GM18519 (cell line): ENCODE data around the gene GTF2IRD1.
"Not testable (repeated sequence)": the region's sequence is repeated elsewhere in the genome, so short reads cannot be mapped to it uniquely, and the experiment has no call there.

Experiments used
- ATAC-seq: cut with Tn5 transposase; IDR thresholded peaks from one replicate; pipeline ENCODE4 v1.9.1; 2021; ENCODE audit warnings: mild to moderate bottlenecking, moderate library complexity; ENCODE audit not compliant: unreplicated experiment, low FRiP score

The GTF2IRD1 gene

GRCh38 chr7:74544706-74545469 lies 91.2 kb downstream of the GTF2IRD1 start:
- no peak for ATAC-seq

GRCh38 chr7:74545921-74546320 lies 92.2 kb downstream of the GTF2IRD1 start:
- no peak for ATAC-seq

- not testable (repeated sequence) for ATAC-seq
Observed at GRCh38 chr7:74553596-74554012, 99.9 kb downstream of the GTF2IRD1 start.

- ATAC-seq: no peak
Observed at GRCh38 chr7:74554178-74554577, 100.5 kb downstream of the GTF2IRD1 start.

DNA sequence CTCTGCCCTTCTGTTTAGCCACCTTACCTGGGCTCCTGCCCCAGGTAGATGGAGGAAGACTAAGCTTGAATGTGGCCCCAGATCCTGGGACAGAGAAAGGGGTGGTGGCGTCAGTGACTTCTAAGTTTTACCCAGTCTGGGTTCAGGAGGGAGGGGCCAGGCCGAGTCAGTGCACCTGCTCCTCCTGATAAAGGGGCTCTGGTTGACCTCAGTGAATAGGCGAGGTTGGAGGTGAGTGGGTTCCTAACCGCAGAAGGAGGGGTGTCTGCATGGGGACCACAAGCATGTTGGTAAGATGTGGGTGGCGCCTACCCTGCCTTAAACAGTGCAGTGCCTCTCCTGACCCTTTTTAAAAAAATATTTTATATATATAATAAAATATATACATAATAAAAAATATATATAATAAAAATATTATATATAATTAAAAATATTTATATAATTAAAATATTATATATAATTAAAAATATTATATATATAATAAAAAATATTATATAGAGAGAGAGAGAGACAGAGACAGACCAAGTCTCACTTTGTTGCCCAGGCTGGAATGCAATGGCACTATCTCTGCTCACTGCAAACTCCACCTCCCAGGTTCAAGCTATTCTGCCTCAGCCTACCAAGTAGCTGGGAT lies 106.5 kb downstream of the GTF2IRD1 start:
- no peak for ATAC-seq

- no peak for ATAC-seq
Observed at GRCh38 chr7:74561898-74562613, 108.3 kb downstream of the GTF2IRD1 start.

DNA sequence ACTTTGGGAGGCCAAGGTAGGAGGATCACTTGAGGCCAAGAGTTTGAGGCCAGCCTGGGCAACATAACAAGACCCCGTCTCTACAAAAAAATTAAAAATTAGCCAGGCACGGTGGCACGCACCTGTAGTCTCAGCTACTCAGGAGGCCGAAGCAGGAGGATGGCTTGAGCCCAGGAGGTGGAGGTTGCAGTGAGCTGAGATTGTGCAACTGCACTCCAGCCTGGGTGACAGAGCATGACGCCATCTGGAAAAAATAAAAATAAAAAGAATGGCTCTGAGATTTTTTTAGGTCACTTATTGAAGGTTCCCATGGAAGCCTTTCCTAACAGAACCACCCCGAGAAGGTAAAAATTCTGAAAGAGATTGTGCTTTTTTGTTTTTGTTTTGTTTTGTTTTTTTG lies 109.9 kb downstream of the GTF2IRD1 start:
- not testable (repeated sequence) for ATAC-seq

GRCh38 chr7:74567318-74567668 lies 113.6 kb downstream of the GTF2IRD1 start:
- no peak for ATAC-seq

- ATAC-seq: no peak
Observed at GRCh38 chr7:74568658-74569057, 115.0 kb downstream of the GTF2IRD1 start.

DNA sequence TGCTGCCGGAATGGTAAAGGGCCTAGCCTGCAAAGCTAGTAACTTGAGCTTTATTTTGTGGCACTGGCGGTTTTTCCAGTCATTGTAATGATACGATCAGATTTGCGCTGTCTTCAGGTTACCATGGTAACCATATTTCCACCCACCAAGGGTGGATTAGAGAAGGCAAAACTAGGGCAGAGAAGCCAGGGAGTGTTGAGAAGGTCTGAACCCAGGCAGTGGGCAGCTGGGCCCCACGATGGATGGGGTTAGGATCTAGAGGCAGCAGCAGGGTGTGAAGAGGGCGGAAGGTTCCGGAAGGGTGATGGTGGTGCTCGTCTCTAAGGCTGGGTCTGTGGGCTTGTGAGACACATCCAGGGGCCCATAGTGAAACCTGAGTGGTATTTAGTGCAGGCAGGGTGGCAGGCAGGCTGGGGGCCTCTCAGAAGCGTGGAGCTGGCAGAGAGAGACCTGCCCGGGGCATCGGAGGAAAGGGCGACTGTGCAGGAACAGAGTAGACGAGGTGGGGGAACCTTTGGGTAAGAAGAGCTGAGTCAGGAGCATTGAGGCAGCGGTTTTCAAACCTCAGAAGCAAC lies 115.9 kb downstream of the GTF2IRD1 start:
- no peak for ATAC-seq

DNA sequence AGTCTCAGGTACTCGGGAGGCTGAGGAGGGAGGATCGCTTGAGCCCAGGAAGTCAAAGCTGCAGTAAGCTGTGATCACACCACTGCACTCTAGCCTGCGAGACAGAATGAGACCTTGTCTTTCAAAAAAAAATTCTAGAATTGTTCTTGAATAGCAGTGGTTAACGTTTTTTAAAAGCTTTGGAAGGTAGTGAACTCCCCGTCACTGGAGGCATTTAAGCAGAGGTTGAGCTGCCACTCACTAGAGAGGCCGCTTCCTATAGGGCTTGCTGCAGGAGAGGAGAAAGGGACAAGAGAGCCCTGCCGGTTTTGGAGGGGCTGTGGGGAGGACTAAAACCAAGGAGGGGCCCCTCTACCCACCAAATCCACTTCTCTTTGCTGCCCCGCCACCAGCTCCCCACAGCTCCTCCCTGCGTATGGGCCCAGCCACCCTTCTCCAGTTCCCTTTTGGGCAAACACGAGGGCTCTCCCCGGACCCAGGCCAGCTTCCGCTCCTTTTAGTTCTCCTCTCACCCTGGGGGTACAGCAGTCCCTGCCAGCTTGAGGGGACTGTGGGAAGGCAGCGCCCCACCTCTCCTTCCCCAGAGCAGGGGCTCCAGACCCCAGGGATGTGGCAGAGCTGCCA lies 116.9 kb downstream of the GTF2IRD1 start:
- ATAC-seq: no peak

- no peak for ATAC-seq
Observed at GRCh38 chr7:74572301-74572979, 118.7 kb downstream of the GTF2IRD1 start.

DNA sequence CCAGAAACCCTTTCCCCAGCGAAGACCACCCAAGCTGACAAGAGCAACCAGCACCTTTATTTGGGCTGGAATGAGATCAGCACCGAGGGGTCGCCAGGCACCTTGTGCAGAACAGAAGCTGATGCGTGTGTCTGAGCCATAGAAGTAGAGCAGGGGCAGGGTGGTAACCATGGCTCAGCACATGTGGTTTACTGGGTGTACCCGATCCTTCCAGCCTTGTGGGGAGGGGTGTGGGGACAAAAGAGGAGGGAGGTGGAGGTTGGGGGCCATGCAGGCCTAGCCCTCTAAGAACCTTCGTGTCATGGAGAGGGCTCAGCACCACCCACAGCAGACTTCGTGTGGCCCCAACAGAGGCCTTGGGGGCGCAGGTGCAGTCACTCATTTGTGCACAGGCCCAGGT lies 119.8 kb downstream of the GTF2IRD1 start:
- no peak for ATAC-seq

DNA sequence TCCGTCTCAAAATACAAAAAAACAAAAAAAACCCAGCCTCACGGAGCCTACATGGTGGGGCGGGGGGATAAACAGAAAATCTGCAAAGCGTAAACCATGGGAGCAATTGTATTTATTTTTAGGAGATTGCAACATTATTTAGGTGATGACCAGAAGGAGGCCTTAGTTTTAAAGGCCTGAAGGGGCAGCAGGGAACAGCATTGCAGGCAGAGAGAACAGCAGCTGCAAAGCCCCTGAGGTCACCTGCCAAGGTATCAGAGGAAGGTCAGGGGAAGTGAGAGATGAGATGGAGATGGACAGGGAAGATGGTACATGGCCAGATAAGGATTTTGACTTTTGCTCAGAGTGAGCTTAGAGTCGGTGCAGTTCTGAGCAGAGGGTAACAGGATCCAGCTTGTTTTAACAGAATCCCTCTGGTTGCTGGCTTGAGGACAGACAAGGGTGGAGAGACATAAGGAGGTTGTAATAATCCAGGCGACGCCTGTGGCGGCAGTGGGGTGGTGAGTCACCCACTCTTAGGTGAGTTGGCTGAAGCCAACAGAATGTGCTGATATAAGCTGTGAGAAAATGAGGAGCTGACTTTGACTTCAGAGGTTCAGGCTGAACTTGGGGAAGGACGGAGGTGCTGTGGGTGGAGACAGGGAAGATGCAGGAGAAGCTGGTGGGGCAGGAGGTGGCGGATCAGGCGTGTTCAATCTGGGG lies 121.5 kb downstream of the GTF2IRD1 start:
- ATAC-seq: no peak

DNA sequence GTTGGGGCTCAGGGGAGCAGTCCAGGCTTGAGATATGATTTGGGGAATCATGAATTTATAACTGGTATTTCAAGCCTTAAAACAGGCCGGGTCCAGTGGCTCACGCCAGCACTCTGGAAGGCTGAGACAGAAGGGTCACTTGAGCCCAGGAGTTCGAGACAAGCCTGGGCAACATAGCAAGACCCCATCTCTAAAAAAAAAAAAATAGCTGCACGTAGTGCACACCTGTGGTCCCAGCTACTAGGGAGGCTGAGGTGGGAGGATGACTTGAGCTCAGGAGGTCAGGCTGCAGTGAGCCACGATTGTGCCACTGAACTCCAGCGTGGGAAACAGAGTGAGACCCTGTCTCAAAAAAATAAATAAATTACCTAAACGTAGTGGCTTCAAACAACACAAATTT lies 122.1 kb downstream of the GTF2IRD1 start:
- ATAC-seq: no peak

DNA sequence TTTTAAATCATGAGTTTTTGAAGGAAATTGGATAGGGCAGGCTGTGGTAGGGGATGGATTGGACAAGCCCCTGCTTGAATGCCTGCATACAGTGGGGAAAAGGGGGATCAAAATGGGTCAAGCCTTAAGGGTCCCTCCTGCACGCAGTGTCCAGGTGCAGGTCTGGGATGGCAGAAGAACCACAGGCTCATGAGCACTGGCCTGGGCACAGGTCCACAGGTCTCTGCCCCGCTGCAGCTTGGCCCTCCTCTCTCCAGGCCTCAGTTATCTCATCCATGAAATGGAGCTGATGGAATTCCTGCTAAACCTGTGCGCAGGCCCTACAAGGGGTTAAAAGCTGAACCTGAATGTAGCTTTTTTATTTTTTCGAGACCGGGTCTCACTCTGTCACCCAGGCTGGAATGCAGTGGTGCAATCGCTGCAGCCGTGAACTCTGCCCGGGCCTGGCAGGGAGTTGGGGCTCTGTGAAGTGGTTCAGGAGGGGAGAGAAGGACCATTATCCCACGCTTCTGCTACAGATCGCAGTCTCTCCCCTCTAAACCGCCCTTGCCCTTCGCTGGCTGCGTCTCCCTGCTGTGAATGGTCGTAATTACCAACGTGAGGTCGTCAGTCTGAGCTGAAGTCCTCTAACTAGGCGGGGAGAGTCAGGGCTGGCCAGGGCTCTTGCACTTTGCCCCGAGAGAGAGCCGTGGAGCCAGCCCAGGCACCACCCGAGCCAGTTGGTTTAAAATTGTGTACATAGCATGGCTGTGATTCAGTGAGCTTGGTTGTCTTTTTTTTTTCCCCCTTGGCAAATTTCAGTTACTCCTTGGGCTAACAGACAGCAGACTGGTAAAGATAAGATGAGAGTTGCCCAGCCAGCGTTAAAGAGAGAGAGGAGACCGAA lies 126.3 kb downstream of the GTF2IRD1 start:
- ATAC-seq: no peak

DNA sequence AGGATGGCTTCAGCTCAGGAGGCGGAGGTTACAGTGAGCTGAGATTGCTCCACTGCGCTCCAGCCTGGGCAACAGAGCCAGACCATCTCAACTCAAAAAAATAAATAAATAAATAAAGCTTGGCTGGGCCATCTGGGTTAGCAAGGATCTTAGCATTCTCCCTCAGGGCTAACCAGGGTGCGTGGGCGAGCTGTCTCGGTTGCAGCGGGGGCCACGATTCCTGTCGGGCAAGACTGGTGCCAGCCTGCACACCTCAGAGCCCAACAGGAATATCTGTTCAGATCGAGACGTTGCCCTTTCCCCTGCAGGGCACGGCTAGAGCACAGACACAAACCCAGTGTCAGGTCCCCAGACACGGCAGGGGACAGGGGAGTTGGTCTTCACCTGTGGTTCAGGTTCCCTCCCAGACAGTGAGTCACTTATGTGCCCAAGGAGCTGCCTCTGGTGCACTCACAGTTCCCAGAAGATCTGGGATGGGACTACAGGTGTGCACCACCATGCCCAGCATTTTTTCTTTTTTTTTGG lies 128.3 kb downstream of the GTF2IRD1 start:
- no peak for ATAC-seq

DNA sequence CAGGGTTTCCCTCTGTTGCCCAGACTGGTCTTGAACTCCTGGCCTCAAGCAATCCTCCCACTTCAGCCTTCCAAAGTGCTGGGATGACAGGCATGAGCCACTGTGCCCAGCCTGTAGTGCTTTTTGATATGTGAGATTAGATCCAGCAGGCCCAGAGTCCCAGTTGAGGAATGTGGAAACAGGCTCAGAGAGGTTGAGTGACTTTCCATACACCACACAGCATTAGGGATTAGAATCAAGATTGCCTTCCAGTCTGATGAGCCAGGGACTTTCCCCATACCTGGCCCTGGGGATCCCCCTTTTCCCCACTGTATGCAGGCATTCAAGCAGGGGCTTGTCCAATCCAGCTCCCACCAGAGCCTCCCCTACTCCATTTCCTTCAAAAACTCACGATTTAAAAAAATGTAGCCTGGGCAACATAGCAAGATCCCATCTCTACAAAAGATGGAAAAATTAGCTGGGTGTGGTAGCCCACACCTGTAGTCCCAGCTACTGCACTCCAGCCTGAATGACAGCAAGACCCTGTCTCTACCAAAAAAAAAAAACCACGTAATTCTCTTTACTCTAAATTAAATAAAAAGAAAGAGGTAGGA lies 128.8 kb downstream of the GTF2IRD1 start:
- ATAC-seq: no peak
